Mesendoderm (in vitro differentiated cells): ENCODE results near the gene DNAJC8.

Experiments
- DNase-seq: peaks from one replicate; pipeline ENCODE4 v3.0.0; 2013
- H2AK5ac ChIP-seq: 2 replicates; pipeline ENCODE4 v1.6.1; 2013; ENCODE audit warnings: low read length, inconsistent platforms
- H2BK120ac ChIP-seq: 2 replicates; pipeline ENCODE4 v1.6.1; 2013; ENCODE audit warnings: low read depth, mild to moderate bottlenecking, low read length, moderate library complexity, mixed read lengths
- H2BK15ac ChIP-seq: replicated peaks from 2 replicates; pipeline ENCODE4 v1.6.1; 2013; ENCODE audit warnings: low read depth, mild to moderate bottlenecking, moderate library complexity
- H2BK5ac ChIP-seq: 2 replicates; pipeline ENCODE4 v1.6.1; 2013; ENCODE audit warnings: low read length, inconsistent platforms
- H3K18ac ChIP-seq: 2 replicates; pipeline ENCODE4 v1.6.1; 2013; ENCODE audit warnings: mild to moderate bottlenecking, low read length, mixed read lengths
- H3K23ac ChIP-seq: one replicate; pipeline ENCODE4 v1.6.1; 2013; ENCODE audit warnings: low read length
- H3K27ac ChIP-seq: 2 replicates; pipeline ENCODE4 v1.5.1; 2013; ENCODE audit warnings: low read depth, mild to moderate bottlenecking, inconsistent platforms, low read length, moderate library complexity
- H3K27me3 ChIP-seq: 2 replicates; pipeline ENCODE4 v1.6.1; 2013; ENCODE audit warnings: low read length, control low read depth, mild to moderate bottlenecking, inconsistent platforms; ENCODE audit not compliant: insufficient read depth, poor library complexity
- H3K36me3 ChIP-seq: 2 replicates; pipeline ENCODE4 v1.6.1; 2013; ENCODE audit warnings: low read length, inconsistent platforms; ENCODE audit not compliant: control insufficient read depth, insufficient read depth
- H3K4ac ChIP-seq: one replicate; pipeline ENCODE4 v1.6.1; 2013; ENCODE audit warnings: low read depth, mild to moderate bottlenecking, low read length, moderate library complexity
- H3K4me1 ChIP-seq: 2 replicates; pipeline ENCODE4 v1.6.1; 2013; ENCODE audit warnings: low read depth, low read length, inconsistent platforms; ENCODE audit not compliant: control insufficient read depth
- H3K4me2 ChIP-seq: 2 replicates; pipeline ENCODE4 v1.6.1; 2013; ENCODE audit warnings: low read length
- H3K4me3 ChIP-seq: 2 replicates; pipeline ENCODE4 v1.5.1; 2013; ENCODE audit warnings: mild to moderate bottlenecking, low read length
- H3K56ac ChIP-seq: one replicate; pipeline ENCODE4 v1.6.1; 2013; ENCODE audit warnings: low read length
- H3K79me1 ChIP-seq: 2 replicates; pipeline ENCODE4 v1.6.1; 2013; ENCODE audit warnings: low read length, inconsistent platforms
- H3K79me2 ChIP-seq: 2 replicates; pipeline ENCODE4 v1.6.1; 2013; ENCODE audit warnings: mild to moderate bottlenecking, low read length; ENCODE audit not compliant: control insufficient read depth, insufficient read depth
- H3K9ac ChIP-seq: 2 replicates; pipeline ENCODE4 v1.6.1; 2013; ENCODE audit warnings: low read length, inconsistent platforms
- H4K5ac ChIP-seq: one replicate; pipeline ENCODE4 v1.6.1; 2013; ENCODE audit warnings: low read length
- H4K8ac ChIP-seq: one replicate; pipeline ENCODE4 v1.6.1; 2013; ENCODE audit warnings: low read depth, mild to moderate bottlenecking, control low read depth, low read length, moderate library complexity
- WGBS: extraction: QIAGEN DNeasy Blood & Tissue Kit; methylation state at CpG from one replicate; pipeline ENCODE4 v1.1.7; 2013; ENCODE audit warnings: low lambda C conversion rate, missing lambda C conversion rate; ENCODE audit not compliant: insufficient coverage; ENCODE audit errors: extremely low coverage; 5-methylcytosine and 5-hydroxymethylcytosine counted together

DNAJC8 gene

DNA sequence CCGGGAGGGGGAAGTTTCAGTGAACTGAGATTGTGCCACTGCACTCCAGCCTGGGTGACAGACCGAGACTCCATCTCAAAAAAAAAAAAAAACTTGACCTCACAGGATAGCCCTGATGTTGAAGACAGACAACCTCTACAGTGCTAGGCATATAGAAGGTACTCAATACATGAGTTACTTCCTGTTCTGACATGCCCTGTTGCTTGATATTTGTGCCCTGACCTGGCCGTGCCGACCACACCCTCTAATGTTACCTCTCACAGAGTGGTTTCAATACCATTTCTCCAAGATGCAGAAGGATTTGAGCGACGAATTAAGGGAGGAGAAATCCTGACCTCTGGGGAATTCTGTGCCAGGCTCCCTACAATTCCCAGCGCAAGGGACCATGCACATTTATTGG, 61.6 kb downstream of the DNAJC8 start:
- DNase-seq: no peak
- Histone ChIP-seq H3K23ac (no peak overlapping the region), H3K56ac (peak overlapping the region; percentile 67), H3K27me3 (no peaks in the 10 kb centered on the region), H2BK120ac (no peak overlapping the region), H3K27ac (no peak overlapping the region), H3K79me1 (no peaks in the 10 kb centered on the region), H2BK5ac (peak overlapping the region; percentile 76), H3K4me2 (no peak overlapping the region), H2AK5ac (peak overlapping the region; percentile 68), H3K4ac (no peak overlapping the region), H2BK15ac (no peak overlapping the region), H3K18ac (peak overlapping the region; percentile 21), H3K36me3 (no peaks in the 10 kb centered on the region), H4K8ac (no peak overlapping the region), H3K9ac (no peak overlapping the region), H4K5ac (peak overlapping the region; percentile 71), H3K4me1 (peaks cover 15% of the 10 kb centered on the region), H3K79me2 (no peaks in the 10 kb centered on the region), H3K4me3 (no peak overlapping the region)
- no CpG with 5 or more reads among the region's 7 CpGs for WGBS

- WGBS: no CpG with 5 or more reads among the region's 2 CpGs
- Histone ChIP-seq H3K79me2 (no peaks in the 10 kb centered on the region), H3K36me3 (no peaks in the 10 kb centered on the region), H3K79me1 (no peaks in the 10 kb centered on the region), H3K18ac (no peak overlapping the region), H3K4me3 (no peak overlapping the region), H3K27me3 (no peaks in the 10 kb centered on the region), H2BK15ac (no peak overlapping the region), H2BK5ac (no peak overlapping the region), H3K56ac (no peak overlapping the region), H4K5ac (no peak overlapping the region), H3K23ac (no peak overlapping the region), H2BK120ac (no peak overlapping the region), H2AK5ac (no peak overlapping the region), H3K4ac (no peak overlapping the region), H4K8ac (no peak overlapping the region), H3K4me1 (peaks cover 15% of the 10 kb centered on the region), H3K9ac (no peak overlapping the region), H3K27ac (no peak overlapping the region), H3K4me2 (no peak overlapping the region)
- DNase-seq: no peak
Observed at GRCh38 chr1:28170001-28170596, 62.7 kb downstream of the DNAJC8 start.

DNA sequence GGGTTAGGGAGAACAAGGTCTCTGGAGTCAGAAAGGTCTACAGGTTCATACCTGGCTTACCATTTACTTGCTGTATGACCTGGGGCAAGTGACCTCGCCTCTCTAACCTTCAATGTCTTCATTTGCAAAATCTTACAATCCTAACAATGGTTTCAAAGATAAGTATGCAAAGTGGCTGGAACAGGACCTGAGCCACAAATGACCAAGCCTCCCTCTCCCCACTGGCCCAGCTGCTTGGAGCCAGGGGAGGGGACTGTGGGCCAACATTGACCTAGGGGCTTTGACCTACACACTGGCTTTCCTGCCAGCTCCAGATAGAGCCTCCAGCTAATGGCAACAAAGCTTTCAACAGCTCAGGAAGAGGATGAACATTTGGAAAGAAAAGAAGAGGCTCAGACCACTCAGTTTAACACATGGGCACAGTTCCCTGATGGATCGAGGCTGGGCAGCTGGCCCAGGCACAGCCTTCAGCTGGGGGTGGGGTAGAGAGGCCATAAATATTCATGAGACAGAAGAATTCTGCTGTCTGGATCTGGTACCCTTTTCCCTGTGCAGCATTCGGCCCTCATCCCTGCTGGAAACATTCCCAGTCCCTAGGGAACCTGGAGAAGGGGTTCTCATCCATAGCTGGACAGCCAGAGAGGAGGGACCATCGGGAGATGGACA, 69.2 kb downstream of the DNAJC8 start:
- H2BK5ac ChIP-seq: no peak overlapping the region
- WGBS: no CpG with 5 or more reads among the region's 4 CpGs
- H4K5ac ChIP-seq: no peak overlapping the region
- no peak overlapping the region for H3K18ac ChIP-seq
- H3K4me3 ChIP-seq: no peak overlapping the region
- H3K79me2 ChIP-seq: no peaks in the 10 kb centered on the region
- H3K27ac ChIP-seq: no peak overlapping the region
- H3K4ac ChIP-seq: no peak overlapping the region
- H3K4me1 ChIP-seq: peaks cover 4% of the 10 kb centered on the region
- H3K56ac ChIP-seq: no peak overlapping the region
- peak; percentile 81 for DNase-seq
- H3K27me3 ChIP-seq: no peaks in the 10 kb centered on the region
- H3K23ac ChIP-seq: no peak overlapping the region
- H2BK120ac ChIP-seq: no peak overlapping the region
- no peak overlapping the region for H4K8ac ChIP-seq
- no peak overlapping the region for H3K4me2 ChIP-seq
- H3K79me1 ChIP-seq: no peaks in the 10 kb centered on the region
- H2AK5ac ChIP-seq: no peak overlapping the region
- H3K9ac ChIP-seq: no peak overlapping the region
- H3K36me3 ChIP-seq: no peaks in the 10 kb centered on the region
- no peak overlapping the region for H2BK15ac ChIP-seq

GRCh38 chr1:28162151-28162550, 70.7 kb downstream of the DNAJC8 start:
- no CpG with 5 or more reads among the region's 7 CpGs for WGBS
- Histone ChIP-seq H3K36me3 (no peaks in the 10 kb centered on the region), H3K23ac (no peak overlapping the region), H3K18ac (no peak overlapping the region), H3K79me2 (no peaks in the 10 kb centered on the region), H3K27me3 (no peaks in the 10 kb centered on the region), H4K5ac (no peak overlapping the region), H4K8ac (no peak overlapping the region), H2BK5ac (no peak overlapping the region), H2BK120ac (no peak overlapping the region), H3K27ac (no peak overlapping the region), H3K4me3 (no peak overlapping the region), H2BK15ac (no peak overlapping the region), H3K4me1 (peaks cover 4% of the 10 kb centered on the region), H3K56ac (peak overlapping the region; percentile 42), H3K4me2 (no peak overlapping the region), H3K9ac (no peak overlapping the region), H3K4ac (no peak overlapping the region), H3K79me1 (no peaks in the 10 kb centered on the region), H2AK5ac (no peak overlapping the region)
- no peak for DNase-seq

DNA sequence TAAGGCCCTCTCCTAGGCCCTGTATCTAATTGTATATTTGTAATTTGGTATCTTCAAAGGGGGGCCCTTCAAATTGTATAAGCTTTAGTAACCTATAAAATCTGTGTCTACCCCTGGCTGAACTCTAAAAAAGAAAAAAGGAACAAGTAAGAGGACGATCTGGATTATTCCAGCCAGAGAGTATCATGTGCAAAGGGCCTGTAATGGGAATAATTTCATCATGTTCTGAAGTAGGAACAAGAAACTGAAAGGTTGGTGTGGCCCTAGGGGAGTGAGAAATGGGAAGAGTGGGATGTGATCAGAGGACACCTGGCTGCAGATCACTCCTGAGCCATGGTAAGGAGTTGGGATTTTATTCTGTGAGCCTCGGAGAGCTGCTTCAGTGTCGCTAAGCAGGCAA, 71.1 kb downstream of the DNAJC8 start:
- H3K27ac ChIP-seq: no peak overlapping the region
- no CpG with 5 or more reads among the region's 3 CpGs for WGBS
- H3K27me3 ChIP-seq: no peaks in the 10 kb centered on the region

More for the DNA sequence above, 71.1 kb downstream of the DNAJC8 start:
- Histone ChIP-seq H3K4me2 (no peak overlapping the region), H3K56ac (no peak overlapping the region), H2BK120ac (no peak overlapping the region), H3K79me2 (no peaks in the 10 kb centered on the region), H4K5ac (no peak overlapping the region), H3K23ac (no peak overlapping the region), H2AK5ac (no peak overlapping the region), H3K9ac (no peak overlapping the region), H2BK15ac (no peak overlapping the region), H4K8ac (no peak overlapping the region), H3K4ac (no peak overlapping the region), H3K79me1 (no peaks in the 10 kb centered on the region), H3K4me3 (no peak overlapping the region), H2BK5ac (no peak overlapping the region), H3K18ac (no peak overlapping the region), H3K36me3 (no peaks in the 10 kb centered on the region), H3K4me1 (peaks cover 4% of the 10 kb centered on the region)
- DNase-seq: no peak
